Mononuclear cell (primary cell): ENCODE measurements around the gene DHH. TPM values are rescaled to one million over a fixed set of nuclear protein-coding genes. Genes with fewer than 3 reads are reported as not detected.

ENCODE experiments used
- H3K27me3 ChIP-seq: 2 replicates; pipeline ENCODE4 v1.6.0; 2011; ENCODE audit warnings: low read length, control low read depth; ENCODE audit not compliant: insufficient read depth
- H3K4me1 ChIP-seq: 2 replicates; pipeline ENCODE4 v1.5.1; 2011; ENCODE audit warnings: mild to moderate bottlenecking, low read length, control low read depth; ENCODE audit not compliant: insufficient read depth
- H3K4me3 ChIP-seq: 2 replicates; pipeline ENCODE4 v1.5.1; 2011; ENCODE audit warnings: mild to moderate bottlenecking, low read length, moderate library complexity
- H3K9me3 ChIP-seq: 2 replicates; pipeline ENCODE4 v1.5.1; 2011; ENCODE audit warnings: low read depth, mild to moderate bottlenecking, control low read depth, low read length
- total RNA-seq: library from RNA; depleted of rRNA; stranded (reverse); fragments of >200 nt; gene quantifications from one replicate; pipeline ENCODE4 v1.2.3, GENCODE V29; 2012

DHH gene
- total RNA-seq, 1 donor: 0.21 TPM

DNA sequence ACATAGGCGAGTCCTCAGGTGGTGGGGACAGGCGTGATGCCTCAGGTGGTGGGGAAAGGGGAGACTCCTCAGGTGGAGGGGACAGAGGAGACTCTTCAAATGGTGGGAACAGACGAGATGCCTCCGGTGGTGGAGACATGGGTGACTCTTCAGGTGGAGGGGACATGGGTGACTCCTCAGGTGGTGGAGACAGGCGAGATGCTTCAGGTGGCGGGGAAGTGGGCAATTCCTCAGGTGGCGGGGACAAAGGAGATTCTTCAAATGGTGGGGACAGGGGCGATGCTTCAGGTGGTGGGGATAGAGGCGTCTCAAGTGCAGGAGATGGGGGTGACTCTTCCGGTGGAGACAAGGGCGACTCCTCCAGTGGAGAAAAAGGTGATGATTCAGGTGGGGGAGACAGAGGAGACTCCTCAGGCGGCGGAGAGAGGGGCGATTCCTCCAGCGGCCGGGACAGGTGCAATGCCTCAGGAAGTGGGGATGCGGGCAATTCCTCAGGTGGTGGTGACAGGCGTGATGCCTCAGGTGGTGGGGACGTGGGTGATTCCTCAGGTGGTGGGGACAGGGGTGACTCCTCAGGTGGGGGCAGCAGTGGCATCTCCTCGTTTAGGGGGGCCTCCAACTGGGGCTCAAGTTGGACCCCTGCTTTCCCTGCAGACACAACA lies 42.7 kb downstream of the DHH start:
- peaks cover 19% of the 10 kb centered on the region for H3K4me1 ChIP-seq
- no peaks in the 10 kb centered on the region for H3K9me3 ChIP-seq
- H3K27me3 ChIP-seq: no peaks in the 10 kb centered on the region
- no peak overlapping the region for H3K4me3 ChIP-seq

DNA sequence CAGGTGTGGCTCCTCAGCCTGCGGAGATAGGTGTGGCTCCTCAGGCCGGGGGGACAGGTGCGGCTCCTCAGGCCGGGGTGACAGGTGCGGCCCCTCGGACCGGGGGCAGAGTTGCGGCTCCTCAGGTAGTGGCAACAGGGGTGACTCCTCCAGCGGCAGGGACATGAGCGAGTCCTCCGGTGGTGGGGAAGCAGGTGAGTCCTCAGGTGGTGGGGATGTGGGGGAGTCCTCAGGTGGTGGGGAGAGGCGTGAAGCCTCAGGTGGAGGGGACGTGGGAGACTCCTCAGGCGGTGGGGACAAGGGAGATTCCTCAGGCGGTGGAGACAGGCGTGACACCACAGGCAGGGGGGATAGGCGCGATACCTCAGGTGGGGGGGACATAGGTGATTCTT lies 43.2 kb downstream of the DHH start:
- peaks cover 14% of the 10 kb centered on the region for H3K4me1 ChIP-seq
- no peaks in the 10 kb centered on the region for H3K9me3 ChIP-seq
- H3K4me3 ChIP-seq: no peak overlapping the region
- no peaks in the 10 kb centered on the region for H3K27me3 ChIP-seq

DNA sequence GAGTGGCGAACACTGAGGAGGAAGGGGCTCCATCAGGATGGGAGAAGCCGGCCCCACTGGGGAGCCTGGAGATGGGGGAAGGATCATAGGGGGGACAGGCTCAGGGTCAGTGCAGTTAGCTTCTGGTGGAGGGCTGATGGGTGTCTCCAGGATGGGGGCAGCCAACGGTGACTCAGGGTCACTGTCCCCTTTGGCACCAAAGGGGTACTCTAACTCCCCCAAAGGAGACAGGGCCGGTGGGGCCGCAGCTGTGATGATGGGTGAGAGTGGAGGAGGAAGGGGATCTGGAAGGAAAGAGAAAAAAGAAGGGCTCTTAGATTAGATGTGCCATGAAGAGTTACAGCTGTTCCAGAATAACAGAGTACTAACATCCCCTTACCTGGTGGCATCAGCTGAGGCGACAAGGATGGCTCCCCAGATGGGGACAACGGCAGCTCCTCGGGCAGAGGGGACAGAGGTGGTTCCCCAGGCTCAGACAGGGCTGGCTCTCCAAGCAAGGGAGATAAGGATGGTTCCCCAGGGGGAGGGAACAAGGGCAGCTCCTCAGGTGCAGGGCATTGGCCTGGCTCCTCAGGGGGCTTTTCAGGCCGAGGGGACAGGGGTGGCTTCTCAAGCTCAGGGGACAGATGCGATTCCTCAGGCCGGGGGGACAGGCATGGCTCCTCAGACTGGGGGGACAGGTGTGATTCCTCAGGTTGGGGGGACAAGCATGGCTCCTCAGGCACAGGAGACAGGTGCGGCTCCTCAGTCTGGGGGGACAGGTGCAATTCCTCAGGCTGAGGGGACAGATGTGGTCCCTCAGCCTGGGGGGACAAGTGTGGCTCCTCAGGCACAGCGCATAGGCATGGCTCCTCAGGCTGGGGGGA lies 43.9 kb downstream of the DHH start:
- Histone ChIP-seq H3K4me1 (peaks cover 8% of the 10 kb centered on the region), H3K27me3 (no peaks in the 10 kb centered on the region), H3K9me3 (no peaks in the 10 kb centered on the region), H3K4me3 (no peak overlapping the region)

DNA sequence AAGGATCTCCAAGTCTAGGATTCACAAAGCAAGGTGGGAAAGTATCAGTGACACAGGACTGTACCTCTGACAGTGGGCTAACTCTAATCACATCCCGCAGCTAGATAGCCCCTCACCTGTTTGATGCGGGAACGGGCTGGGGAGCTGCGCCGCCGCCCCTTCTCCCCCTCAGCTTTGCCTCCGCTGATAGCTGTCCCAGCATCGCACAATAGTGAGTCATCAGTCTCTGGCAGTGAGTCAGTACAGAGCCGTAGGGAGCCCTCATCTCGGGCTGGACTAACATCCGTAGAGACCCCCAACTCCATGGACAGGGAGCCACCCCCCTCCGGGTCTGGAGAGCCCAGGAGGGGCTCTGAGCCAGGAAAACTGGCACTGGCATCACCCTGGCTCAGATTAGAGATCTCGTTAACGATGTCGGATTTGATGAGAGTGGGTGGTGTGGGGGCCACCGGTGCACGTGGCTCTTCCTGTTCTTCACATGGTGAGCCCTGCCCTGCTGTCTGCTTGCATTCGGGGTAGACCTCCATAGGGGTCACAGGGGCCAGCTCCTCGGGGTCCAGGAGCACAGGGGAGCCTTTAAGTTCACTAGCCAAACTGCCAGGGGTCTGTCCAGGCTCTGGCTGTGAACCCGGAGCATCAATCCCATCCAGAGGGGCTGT lies 44.9 kb downstream of the DHH start:
- no peaks in the 10 kb centered on the region for H3K9me3 ChIP-seq
- H3K27me3 ChIP-seq: no peaks in the 10 kb centered on the region
- no peaks in the 10 kb centered on the region for H3K4me1 ChIP-seq
- H3K4me3 ChIP-seq: no peak overlapping the region

- H3K4me1 ChIP-seq: no peaks in the 10 kb centered on the region
- no peaks in the 10 kb centered on the region for H3K9me3 ChIP-seq
- H3K27me3 ChIP-seq: no peaks in the 10 kb centered on the region
- no peak overlapping the region for H3K4me3 ChIP-seq
Measured at GRCh38 chr12:49048953-49049352, 45.6 kb downstream of the DHH start.

DNA sequence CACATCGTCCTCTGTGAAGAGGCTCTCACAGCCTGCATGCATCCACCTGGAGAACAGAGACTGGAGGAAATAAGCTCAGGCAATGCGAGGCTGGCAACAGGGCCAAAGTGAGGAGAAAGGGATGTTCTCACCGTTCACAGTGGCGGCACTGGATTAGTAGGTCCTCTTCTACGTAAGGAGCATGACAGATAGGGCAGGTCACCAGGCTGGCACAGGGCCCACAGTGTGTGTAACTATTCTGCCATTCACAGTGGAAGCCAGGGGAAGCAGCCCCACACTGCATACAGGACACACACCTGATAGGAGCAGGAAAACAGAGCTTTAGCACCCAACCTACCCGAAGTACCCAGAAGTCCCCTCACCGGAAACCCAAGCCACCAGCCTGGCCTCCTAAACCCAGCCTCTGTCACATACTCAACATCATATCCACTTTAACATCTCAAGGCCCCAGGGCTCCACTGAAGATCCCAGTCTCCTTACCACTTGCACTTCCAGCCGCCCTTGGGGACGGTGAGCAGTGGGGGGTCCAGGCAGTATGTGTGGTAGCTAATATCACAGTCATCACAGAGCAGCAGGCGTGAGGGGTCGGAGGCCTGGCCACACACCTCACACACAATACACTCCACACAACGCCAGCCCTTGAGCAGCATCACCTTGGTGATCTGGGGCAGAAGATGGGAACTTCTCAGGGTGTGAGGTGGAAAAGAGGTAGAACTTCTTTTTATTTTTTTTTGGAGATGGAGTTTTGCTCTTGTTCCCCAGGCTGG lies 48.3 kb downstream of the DHH start:
- Histone ChIP-seq H3K9me3 (no peaks in the 10 kb centered on the region), H3K4me3 (no peak overlapping the region), H3K4me1 (no peaks in the 10 kb centered on the region), H3K27me3 (no peaks in the 10 kb centered on the region)

- H3K4me1 ChIP-seq: no peaks in the 10 kb centered on the region
- no peaks in the 10 kb centered on the region for H3K9me3 ChIP-seq
- H3K4me3 ChIP-seq: no peak overlapping the region
- H3K27me3 ChIP-seq: no peaks in the 10 kb centered on the region
Measured at GRCh38 chr12:49044660-49045059, 49.9 kb downstream of the DHH start.

- H3K27me3 ChIP-seq: no peaks in the 10 kb centered on the region
- H3K4me3 ChIP-seq: no peak overlapping the region
- no peaks in the 10 kb centered on the region for H3K9me3 ChIP-seq
- H3K4me1 ChIP-seq: no peaks in the 10 kb centered on the region
Measured at GRCh38 chr12:49043856-49044258, 50.7 kb downstream of the DHH start.

- no peaks in the 10 kb centered on the region for H3K27me3 ChIP-seq
- H3K4me1 ChIP-seq: no peaks in the 10 kb centered on the region
- H3K9me3 ChIP-seq: no peaks in the 10 kb centered on the region
- H3K4me3 ChIP-seq: no peak overlapping the region
Measured at GRCh38 chr12:49043241-49043640, 51.4 kb downstream of the DHH start.

DNA sequence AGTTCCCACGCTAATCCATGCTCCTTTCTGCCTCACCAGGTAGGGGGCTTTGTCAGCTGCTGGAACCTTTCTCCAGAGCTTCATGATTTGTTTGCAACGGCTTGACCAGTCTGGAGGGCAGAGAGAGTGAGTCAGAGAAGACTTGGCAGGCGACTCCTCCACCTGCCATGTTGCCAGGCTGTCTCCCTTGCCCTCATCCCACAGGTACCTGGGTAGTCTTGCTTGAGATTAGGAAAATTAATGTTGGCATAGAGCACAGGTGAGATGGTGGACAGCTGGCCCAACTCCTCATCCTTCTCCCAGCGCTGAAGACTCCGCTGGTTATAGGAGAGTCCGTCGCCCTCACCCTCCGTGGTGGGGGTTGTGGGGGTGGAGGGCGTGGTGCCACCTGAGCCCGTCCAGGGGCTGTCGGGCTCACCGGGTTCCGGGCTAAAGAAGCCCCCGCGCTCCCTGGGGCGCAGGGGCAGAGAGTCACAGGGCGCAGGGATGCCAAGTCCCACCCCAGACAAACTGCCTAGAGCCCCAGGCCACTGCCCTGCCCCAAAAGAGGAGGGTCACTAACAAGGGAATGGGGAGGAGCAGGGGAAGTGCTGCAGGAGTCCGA lies 52.6 kb downstream of the DHH start:
- Histone ChIP-seq H3K4me3 (no peak overlapping the region), H3K27me3 (no peaks in the 10 kb centered on the region), H3K9me3 (no peaks in the 10 kb centered on the region)

DNA sequence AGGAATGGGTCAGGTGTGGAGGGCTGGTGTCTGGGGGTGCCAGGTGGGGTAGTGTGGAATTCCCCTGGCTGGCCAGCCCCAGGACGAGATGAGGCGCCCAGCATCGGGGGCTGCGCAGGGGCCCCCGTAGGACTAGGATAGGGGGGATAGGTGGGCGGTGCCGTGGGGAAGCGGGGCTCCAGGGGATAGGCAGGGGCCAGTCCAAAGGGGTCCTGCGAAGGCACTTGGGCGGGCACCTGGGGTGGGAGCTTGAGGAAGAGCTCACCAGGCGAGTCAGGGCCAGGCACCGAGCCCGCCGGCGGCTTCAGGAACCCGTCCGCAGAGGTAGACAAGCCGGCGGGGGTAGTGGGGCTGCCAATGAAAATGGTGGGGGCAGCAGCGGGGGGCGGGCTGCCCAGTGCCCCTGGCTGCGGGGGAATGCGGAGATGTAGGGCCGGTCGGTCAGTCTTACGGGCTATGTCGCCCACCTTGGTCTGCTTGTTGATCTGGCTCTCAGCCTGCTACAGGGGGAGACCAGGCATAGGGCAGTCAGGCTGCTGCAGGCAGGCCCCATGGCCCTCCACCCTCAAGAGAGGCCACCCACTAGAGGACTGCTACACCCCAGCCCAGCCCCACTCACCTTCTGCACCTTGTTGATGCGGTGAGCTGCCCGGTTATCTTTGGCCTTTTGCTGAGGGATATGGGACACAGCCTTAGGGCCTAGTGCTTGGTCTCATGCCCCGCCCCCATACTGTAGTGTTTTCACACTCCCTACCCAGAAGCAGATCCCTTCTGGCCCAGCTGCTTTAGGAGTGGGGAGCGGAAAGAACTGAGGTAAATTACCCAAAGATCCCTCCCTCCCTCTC lies 53.3 kb downstream of the DHH start:
- no peaks in the 10 kb centered on the region for H3K27me3 ChIP-seq
- no peak overlapping the region for H3K4me3 ChIP-seq
- no peaks in the 10 kb centered on the region for H3K9me3 ChIP-seq
- no peaks in the 10 kb centered on the region for H3K4me1 ChIP-seq

More for the DNA sequence above, 52.6 kb downstream of the DHH start:
- H3K4me1 ChIP-seq: no peaks in the 10 kb centered on the region

GRCh38 chr12:49040364-49040855 lies 54.2 kb downstream of the DHH start:
- Histone ChIP-seq H3K27me3 (no peaks in the 10 kb centered on the region), H3K4me1 (no peaks in the 10 kb centered on the region)

DNA sequence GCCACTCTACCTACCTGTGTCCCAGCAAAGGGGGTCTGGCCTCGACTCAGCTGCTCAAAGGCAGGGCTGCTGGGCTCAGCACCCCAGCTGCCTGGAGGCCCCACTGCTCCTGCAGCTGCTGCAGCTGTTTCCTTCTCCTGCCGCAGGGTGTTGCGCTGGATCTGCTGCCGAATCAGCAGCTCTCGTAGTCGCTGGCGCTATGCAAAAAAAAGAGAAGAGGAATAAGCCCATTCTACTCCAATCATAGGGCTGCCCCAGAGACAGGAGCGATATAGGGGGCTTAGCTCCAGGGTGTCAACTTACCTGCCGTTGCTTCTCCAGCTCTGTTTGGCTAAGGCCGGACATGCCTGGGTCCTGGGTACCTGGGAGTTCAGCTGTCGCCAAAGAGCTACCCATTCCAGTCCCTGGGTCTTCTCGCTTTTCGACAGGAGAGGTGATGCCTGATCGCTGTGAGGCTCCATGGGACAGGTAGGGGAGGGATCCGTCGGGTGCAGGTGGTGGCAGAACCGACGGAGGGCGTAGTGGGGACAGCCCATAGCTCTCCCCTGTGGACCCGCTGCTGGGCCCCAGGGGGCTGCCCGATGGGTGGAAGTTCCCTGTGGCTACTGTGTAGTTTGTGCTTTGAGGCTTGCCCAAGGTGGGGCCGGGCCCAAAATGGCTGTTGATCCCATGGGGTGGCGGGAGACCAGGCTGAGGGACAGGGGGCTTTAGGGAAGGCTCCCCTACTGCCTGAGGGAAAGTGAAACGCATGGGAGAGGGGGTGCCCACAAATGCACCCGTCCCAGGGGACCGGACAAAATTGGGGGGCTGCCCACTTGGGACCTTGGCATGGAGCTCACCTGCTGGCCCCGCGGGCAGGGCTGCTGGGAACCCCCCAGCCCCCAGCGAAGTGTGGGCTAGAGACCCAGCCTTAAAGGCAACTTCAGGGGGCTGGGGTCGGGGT lies 54.9 kb downstream of the DHH start:
- no peaks in the 10 kb centered on the region for H3K9me3 ChIP-seq
- H3K4me1 ChIP-seq: no peaks in the 10 kb centered on the region
- no peak overlapping the region for H3K4me3 ChIP-seq
- no peaks in the 10 kb centered on the region for H3K27me3 ChIP-seq

More at GRCh38 chr12:49040364-49040855, 54.2 kb downstream of the DHH start:
- Histone ChIP-seq H3K9me3 (no peaks in the 10 kb centered on the region), H3K4me3 (no peak overlapping the region)
